Myocyte (in vitro differentiated cells): Measurements from ENCODE around the gene TBC1D22A. TPM values are rescaled to one million over a fixed set of nuclear protein-coding genes. Genes with fewer than 3 reads are reported as not detected.
"Not testable (repeated sequence)": the region's sequence is repeated elsewhere in the genome, so short reads cannot be mapped to it uniquely, and the experiment has no call there.

Experiments used
- DNase-seq: peaks from one replicate; pipeline ENCODE4 v3.0.0-alpha.2; 2012; ENCODE audit warnings: low read depth
- total RNA-seq: library from RNA; depleted of rRNA; stranded (reverse); fragments of >200 nt; gene quantifications from 2 replicates; pipeline ENCODE4 v1.2.3, GENCODE V29; 2014

Gene TBC1D22A
- total RNA-seq, 1 donor from 2014 or later = 15.9 TPM

DNA sequence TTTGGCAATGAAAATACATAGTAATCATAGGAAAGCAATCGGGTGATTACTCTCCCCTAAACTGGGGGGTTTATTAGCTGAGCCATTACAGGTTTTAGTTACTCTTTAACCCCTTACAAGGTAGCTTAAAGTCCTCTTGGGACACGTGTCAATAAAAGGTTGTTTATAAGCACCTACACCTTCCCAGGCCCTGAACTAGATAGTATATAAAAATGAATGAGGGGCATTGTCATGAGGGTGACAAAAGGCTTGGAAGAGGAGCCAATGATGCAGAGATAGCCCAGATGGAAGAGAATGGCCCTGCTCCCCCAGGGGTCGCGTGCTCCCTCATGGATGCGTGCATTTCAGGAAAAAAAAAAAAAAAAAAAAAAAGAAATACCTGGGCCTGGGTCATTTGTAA, 276.9 kb downstream of the TBC1D22A start:
- DNase-seq = no peak

DNA sequence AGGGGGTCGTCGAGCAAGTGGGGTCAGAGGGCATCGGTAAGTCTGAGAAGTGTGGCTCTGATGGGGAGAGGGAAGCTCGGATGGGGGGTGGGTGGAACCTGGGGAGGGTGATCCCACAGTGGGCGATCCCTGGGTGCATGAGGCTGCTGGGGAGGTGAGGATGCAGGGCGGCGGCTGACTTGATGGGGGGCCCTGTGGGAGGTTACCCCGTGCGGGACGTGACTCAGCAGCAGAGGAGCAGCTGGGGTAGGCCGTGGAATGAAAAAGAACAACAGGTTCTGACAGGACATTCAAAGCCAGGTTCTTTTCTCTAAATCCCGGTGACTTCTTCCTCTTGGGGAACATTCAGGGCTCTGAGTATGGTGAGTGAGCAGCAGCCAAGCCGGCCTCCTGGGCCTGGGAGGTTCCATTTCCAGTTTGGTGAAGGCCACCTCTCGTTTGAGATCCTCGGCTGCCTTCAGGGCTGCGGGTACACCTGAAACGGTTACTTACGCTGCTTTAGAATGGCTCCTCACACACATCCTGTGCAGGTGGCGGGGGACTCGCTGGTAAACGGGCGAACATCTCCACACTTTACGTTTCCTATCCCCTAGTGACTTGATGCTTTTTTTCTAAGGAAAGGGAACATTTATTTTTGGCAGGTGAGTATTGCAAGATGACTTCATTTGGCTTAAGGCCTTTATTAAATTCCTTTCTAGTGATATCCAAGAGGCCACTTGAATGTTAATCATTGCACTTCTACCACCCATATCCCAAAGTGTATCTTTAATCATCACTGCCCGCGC, 278.2 kb downstream of the TBC1D22A start:
- no peak for DNase-seq

DNA sequence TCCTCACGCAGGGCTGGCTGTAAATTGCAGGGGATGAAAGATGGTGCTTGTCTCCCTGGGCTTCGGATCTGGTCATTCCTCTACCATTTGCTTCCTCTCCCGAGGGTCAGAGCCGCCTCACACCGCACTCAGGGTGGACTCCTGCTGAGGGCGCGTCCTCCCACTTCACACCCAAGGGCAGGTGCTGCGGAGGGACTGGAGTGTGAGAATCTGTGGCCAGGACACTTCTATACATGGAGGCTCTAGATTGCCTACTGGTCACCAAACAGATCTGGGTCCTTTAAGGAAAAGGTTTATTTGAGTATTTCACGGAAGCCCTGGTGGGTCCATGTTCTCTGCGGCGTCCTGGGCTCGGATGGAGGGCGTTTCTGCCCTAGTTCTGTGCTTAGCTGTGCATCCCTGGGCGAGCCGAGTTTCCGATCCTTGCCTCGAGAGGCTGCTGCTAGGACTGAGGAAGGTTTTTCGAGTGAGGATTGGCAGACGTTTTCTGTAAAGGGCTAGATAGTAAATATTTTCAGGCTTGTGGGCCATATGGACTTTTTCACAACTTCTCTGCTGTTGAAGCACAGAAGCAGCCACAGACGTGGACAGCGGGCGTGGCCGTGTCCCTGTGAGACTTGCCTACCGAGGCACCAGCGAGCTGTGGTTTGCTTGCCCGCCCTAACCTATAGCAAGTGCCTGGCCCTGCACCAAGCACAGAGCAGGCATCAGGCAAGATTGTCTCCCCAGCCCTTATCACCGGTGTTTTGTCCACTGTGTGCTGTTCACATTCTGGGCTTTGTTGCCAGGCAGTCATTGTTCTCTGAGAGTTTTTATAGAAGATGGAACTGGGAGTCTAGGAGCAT, 279.0 kb downstream of the TBC1D22A start:
- DNase-seq = no peak

DNA sequence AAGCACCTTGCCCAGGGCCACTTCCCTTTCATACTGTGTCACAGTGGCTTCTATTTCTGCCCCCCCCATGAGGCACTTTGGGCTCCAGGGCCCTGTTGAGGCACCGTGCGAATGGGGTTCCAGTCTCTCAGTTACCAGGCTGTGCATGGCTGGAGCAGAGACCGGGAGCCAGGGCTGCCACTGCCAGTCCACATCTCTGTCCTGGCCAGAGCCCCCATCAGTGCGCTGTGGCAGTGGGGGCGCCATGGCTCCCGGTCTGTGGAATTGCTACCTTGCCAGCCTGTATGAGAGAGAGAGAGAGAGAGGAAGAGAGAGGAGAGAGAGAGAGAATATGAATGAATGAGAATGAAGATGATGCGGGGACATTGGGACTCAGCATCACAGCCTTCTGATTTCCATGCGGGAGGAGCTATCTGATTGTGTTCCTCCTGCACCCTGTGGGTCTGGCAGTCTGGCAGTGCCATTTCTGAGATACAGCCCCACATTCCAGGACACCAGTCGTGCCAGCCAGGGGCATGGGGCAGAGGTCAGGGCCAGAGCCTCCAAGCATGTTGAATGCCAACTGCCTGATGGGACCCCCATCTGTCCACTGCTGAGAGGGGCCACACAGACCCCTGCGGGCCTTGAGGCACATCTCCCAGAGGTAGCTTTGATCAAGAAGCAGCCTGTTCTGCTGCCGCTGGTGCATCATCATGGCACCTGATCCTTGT, 279.8 kb downstream of the TBC1D22A start:
- no peak for DNase-seq

DNA sequence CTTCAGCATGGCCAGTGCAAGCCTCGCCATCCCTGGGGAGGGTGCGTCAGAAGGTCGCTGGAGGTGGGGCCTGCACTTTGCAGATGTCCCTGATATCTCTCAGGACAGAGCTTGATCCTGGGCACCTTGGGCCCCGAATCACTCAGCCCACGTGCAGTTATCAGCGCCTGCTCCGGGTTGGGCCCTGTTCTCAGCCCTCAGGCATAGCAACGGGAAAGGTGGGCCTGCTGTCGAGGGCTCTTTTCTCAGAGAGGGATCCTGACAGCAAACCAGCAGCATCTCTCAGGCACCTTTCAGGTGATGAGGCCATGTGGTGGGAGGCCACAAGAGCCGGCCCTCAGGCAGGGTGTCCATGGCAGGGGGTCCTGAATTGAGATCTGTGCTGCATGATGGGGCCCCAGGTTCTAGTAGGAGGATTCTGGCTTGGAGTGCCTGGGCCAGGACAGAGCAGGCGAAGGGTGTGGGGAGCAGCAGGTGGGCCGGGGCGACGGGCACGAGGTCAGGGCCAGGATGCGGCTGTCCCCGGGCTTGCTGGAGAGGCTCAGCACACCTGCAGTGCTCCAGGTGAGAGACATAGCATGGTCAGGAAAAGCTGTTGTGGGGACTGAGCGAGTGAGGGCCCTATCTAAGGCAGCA, 280.5 kb downstream of the TBC1D22A start:
- DNase-seq = no peak

DNA sequence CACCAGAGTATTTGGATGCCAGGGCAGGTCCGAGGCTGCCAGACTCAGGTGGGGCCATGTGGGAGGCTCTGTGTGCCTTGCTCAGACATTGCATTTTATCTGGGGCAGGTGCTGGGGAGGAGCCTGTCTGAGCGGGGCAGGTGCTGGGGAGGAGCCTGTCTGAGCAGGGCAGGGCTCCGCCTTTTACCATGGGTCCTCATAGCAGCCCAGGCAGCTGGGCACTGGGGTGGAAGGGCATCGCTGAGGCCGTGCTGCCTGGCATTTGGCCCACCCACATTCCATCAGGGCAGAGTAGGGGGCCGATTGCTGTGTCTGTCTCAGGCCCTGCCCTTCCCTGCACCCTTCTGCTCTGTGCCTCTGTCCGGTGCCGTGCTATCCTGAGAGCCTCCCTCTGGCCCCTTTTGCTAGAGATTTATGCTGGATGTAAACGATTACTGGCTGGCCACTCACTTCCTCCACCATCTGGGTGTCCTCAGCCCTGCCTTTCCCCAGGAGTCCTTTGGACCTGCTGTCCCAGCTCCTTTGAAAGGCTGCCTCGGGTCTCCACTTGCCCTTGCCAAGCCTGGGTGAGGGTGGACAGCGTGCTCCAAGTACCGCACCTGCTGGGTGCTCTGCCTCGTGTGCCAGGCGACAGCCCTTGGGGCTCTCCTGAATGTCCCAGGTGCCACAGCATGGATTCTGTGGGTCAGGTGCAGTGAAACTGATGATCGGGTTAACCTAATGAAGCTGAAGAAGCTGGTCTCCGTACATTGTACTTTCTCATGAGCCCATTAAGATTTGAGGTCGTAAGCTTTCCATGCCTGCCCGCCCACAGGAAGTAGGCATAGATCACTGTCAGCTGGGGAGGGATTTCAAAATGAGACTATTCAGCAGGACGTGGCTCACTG, 281.6 kb downstream of the TBC1D22A start:
- peak; percentile 27 for DNase-seq

DNA sequence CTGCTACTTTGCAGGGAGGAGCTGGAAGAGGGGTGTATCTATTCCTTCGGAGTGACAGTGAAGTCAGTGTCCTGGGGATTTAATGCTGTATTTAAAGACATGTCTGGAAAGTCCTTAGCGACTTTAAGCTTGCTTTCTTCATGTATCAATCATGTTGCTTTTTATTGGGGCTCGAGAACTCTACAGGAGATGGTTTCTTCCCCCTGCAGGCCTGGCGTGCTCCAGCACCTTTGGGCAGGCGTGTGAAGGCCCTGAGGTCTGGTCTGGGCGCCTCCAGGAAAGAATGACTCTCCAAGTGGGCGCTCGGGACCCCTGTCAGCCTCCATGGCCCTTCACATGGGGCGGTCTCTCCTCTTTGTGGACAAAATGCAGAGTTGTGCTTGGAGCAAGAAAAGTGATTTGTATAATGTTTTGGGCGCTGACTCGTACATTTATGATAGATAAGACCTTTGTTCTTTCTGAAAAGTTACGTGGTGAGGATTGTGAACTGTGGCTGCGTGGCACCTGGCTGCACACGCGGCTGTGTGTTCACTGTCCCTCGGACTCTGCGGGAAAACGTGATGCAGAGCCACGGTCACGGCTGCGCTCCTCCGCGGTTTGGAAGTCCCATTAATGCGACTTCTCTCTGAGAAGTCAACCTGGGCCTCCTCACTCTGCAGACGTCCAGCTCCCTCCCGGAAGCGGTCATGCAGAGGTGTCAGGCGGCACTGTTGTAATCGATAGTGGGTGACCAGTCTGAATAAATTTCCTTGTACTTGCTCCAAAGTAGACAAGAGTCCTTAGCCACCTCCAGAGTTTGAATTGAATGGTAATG, 282.5 kb downstream of the TBC1D22A start:
- no peak for DNase-seq

DNA sequence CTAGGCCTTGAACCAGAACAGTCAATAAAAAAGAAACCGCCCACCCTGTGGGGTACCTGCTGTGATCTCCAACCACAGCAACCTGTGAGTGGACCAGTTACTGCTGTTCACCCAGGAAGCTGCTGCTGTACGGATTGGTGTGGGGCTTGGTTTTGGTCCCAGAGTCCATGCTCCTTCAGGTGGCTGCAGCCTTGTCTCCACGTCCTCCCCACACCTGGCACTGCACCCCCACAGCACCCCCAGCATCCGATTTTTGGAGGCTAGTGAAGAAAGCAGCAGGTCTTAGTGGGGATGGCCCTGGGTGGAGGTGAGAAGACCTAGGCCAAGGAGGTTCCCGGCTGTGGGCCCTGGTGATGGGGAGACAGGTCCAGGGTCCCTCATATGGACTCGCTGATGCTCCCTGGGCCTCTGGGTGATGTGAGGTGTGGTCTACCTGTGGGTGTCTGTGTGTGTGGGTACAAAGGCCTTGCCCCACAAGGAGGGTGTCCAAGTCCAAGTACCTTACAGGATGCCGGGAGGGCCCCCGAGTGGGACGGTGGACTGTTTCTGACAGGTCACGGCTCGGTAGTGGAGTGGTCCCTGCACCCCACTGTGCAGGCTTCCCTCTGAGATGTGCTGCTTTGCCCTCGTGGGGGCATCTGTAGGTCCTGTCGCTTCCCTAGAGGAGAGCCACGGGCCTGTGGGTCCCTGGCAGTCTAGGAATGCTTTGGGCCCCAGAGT, 283.4 kb downstream of the TBC1D22A start:
- no peak for DNase-seq

DNA sequence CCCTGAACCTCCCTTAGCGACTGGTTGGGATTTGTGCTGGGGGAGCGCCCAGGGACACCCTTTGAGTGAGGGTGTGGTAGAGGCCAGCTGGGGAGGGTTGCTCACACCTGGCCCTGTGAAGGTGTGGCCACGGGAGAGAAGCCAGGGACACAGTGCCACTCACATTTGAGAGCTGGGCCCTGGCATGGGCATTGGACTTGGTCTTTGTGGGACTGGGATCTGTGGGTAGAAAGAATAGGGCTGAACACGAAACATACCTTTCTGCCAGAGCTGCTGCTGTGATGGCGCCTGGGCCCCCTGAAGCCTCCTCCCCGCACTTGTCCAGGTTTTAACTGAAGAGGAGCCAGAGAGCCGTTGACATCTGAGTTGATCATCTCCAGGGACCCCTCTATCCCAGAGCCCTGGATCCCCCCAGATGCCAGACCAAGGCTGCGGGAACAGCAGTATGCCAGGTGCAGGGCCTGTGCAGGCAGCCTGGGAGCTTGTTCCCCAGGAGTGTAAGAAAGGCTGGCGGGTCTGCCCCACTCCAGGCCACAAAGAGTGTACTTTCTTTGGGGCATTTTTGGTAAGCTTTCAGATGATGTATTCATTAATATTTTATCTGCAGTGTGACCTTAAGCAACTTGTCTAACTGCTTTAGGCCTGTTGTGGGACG, 284.1 kb downstream of the TBC1D22A start:
- no peak for DNase-seq

DNA sequence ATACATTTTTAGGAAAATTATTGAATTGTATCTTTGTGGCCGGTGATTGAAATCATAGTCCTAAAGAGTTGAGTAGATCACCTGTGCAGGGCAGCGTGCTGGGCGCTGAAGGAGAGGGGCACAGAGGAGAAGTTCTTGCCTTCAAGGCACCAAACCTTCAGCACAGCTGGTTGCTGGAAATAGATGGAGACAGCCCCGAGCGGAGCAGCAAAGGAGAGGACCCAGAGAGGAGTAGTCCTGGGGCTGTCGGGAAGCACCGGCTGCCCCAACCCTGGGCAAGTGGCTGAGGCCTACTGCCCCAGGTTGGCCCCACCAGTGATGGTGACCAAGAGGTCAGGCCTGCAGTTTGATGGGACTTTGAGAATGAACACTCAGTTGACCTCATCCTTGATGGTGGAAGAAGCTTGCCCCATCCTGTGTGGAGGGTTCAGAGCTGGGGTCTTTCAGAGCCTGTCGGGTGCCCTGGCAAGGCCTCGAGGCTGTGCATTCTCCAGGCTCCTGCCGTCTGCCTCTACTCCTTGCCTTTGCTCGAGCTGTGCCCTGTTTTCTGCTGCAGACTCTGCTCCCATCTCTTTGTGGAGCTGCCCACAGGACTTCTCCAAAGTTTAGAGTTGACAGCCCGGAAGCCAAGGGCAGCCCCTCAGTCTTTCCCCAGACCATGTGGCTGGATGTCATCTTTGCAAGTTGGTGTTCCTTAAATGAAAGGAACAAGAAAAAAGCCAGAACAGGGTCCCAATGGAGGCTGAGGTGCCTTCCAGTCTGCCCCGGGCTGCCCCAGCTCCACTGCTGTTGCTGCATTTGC, 285.1 kb downstream of the TBC1D22A start:
- no peak for DNase-seq

DNA sequence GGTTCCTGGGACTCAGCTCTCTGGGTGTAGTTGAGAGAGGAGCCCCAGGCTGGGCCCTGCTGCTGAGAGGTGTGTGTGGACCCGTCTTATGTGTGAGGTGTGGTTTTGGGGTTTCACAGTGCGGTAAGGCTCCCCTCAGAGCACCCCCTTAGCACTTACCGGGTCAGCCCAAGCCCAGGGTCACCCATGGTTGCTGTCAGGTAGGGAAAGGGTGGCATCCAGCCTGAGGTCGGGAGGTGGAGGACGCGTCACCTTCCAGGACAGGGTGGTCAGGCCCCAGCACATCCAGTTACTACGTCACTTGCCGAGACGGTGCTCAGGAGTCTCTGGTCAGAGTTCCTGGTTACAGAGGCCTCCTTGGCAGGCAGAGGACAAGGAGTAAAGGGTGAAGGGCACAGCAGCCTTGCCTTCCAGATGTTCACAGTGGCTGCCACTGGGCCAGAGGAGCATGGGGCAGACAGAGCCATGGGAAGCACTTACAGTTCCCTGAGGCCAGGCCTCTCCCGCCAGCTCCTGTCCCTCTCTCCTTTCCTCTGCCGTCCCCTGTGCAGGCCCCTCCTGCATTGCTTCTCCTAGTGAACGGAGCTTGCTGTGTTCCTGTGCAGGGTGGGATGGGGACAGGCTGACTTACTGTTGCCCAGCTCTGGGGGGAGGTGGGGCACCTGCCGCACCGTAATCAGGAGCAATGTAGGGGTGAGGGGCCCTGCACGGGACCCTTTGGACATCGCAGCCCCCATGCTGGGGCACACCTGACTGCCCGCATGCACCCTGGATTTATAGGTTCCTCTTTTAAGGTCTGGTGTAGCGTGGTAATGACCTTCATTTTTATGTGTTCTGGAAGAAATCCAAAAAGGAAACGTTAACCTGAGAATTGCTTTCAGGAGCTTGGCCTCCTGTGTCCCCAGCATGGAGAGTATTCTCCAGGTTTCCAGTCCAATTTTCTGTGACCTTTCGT, 285.9 kb downstream of the TBC1D22A start:
- DNase-seq = no peak

DNA sequence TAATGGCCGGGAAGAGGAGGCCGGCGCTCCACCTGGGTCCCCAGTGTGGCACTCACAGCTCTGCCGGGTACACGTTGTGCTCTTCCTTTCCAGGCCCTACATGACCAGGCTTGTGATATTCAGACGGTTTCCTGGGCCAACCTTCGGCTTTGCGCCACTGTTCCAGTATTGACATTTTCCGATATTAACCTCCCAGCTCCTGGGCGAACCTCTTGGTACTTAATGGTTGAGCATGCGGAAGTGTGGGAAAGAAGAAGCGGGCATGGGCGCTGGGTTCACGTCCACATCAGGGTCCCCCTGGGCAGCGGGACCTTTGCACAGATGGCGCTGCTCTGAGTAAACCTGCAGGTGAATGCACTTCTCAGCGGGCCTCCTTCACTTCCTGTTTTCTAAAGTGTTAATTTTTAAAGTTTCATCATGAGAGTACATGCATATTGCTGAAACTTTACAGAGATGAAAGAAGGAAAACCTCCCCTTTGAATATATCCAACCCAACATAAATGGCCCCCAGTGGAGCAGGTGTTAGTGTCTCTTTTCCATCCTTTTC, 286.7 kb downstream of the TBC1D22A start:
- no peak for DNase-seq

DNA sequence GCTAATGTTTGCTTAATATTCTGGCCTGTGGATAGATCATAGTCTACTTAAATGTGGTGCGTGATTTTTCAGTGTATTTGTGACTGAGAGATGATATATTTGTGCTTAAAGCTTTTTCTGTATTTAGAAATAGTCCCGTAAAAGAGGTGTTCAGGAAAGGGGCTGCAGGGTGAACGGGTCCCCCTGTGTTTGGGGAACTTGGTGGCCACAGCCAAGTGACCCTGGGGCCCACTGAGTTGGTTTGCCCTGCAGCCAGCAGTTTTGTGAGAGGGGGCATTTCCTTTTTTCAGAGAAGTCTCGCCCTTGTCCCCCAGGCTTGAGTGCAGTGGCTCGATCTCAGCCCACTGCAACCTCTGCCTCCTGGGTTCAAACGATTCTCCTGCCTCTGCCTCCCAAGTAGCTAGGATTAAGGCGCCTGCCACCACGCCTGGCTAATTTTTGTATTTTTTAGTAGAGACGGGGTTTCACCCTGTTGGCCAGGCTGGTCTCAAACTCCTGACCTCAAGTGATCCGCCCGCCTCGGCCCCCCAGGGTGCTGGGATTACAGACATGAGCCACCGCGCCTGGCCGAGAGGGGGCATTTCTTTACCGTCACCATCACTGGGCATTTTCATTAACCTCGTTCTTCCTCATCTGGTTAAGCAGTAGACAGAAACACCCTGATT, 287.4 kb downstream of the TBC1D22A start:
- not testable (repeated sequence) for DNase-seq

DNA sequence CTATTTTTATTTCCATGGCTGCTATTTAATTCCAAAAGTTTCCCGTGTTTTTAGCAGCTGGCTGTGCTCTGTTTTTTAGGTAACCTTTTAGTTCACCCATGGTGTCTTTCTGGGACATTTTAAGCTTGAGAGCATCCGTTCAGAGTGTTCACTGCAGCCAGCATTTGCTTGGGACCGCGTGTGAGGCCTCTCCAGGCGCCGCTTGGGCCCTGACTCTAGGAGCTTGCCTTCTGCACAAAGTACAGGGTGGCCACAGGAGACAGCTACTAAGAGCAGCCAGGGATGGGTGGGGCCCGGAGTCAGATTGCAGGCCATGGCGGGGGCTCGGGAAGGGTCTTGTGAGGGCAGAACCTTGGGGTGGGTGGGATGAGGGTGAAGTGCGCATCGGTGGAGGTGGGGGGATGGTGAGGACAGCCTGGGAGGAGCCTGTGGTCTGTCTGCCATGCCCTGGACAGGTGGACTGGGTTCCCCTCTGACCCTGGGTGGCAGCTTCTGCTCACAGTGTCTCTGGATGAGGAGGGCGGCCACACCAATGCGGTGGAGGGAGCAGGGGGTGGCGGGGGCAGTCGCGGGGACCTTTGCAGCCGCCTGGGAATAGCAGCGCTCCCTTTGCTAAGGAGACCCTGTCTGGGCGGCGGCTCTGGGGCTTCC, 288.1 kb downstream of the TBC1D22A start:
- DNase-seq = no peak
